ENCODE measurements around the gene ITGB3.

GRCh38 chr17:47290870-47291241 is 37.2 kb downstream of the ITGB3 start:
- no peak for TF ChIP-seq POLR2AphosphoS5 (IDR thresholded peaks at IDR 0.05)
- TF ChIP-seq CTCF (IDR thresholded peaks at IDR 0.05) = no peak

Measured in sigmoid colon (tissue), 4 donors.